GM21367 (cell line): Measurements from ENCODE around the gene LIF.

Experiments
- ATAC-seq: cut with Tn5 transposase; IDR thresholded peaks from one replicate; pipeline ENCODE4 v1.9.1; 2021; ENCODE audit not compliant: unreplicated experiment

Gene LIF

DNA sequence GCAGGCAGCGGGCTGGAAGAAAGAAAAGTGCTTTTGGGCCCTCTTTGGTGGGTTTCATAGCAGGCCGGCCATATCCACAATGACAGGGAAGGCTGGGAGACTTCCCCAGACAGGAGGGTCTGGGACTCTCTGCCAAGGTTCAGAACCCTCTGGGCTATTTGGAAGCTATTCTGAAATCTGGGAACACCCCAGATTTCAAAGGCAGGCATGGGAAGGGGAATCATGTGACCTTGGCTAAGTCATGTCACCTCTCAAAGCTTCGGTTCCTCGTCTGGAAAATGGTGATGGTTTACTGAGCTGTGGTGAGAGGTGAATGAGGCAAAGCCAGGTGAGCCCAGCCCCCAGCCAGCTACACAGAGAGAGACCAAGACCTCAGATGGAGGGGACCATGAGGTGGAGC, 38.1 kb upstream of the LIF start:
- no peak for ATAC-seq

DNA sequence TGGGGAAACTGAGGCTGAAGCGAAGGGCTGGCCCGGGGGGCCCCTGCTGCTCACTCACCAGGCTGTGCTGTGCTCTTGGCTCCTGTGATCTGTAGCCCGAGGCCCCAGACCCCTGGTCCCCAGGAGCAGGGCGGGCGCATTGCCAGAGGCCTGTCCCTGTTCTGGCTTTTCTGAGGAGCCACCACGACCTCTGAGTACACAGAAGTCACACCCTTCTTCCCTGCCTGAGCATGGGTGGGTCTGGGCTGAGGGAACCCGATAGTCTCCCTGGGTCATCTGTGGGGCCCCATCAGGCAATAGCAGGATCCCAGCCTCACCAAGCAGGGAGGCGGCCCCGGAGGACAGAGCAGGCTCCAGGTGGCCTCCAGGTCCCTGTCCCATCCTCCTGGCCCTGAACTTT, 37.6 kb upstream of the LIF start:
- no peak for ATAC-seq

DNA sequence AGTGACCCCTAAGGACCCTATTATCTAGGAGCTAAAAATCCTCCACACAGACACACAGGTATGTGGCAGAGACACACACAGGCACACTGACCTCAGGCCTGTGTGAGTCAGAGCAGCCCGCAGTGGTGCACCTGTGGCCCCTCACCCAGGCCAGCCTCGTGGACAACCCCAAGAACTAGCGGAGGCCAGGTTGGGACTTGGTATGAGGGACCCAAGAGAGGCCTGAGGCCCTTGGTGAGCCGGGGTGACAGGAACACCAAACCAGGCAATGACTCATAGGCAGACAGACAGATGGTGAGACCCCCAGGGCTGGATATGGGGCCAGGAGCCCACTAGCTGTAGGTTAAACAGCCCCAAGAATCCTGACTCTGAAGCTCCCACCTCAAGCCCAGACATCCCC, 36.8 kb upstream of the LIF start:
- ATAC-seq = no peak

DNA sequence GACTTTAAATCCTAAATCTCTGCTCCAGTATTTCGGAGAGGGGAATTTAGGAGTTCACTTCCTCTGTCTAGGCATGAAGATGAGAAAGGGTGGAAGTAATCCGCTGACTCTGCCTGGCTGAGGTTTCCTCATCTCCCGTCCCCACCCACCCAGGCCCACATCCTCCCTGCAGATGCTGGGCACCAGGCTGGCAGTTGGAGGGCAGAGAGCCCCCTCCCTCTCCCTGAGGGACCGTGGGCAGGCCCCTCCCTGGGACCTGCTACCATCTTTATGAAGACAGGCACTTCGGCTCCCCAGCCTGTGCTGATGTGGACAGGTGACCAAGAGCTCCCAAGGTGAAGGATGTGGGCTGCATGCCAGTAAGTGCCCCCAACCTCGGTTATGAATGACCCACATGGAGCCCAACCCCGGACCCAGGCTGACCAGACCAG, 36.1 kb upstream of the LIF start:
- no peak for ATAC-seq

DNA sequence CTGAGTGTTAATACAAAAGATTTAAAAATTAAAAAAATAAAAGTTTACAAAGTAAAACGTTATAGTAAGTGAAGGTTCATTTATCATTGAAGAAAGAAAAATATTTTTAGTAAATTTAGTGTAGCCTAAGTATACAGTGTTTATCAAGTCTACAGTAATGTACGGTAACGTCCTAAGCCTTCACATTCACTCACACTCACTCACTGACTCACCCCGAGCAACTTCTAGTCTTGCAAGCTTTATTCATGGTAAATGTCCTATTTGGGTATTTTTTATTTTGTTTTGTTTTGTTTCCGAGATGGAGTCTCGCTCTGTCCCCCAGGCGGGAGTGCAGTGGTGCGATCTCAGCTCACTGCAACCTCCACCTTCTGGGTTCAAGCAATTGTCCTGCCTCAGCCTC, 33.9 kb upstream of the LIF start:
- ATAC-seq = no peak

DNA sequence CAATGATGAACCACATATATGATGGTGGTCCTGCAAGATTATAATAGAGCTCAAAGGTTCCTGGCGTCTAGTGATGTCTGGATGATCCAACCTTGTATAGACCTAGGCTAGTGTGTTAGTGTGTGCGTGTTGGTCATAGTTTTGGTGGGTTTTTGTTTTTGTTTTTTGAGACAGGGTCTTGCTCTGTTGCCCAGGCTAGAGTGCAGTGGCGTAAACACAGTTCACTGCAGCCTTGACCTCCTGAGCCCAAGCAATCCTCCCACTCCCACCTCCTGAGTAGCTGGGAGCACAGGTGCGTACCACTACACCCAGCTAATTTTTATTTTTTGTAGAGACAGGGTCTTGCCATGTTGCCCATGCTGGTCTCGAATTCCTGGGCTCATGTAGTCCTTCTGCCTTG, 33.4 kb upstream of the LIF start:
- ATAC-seq = no peak

DNA sequence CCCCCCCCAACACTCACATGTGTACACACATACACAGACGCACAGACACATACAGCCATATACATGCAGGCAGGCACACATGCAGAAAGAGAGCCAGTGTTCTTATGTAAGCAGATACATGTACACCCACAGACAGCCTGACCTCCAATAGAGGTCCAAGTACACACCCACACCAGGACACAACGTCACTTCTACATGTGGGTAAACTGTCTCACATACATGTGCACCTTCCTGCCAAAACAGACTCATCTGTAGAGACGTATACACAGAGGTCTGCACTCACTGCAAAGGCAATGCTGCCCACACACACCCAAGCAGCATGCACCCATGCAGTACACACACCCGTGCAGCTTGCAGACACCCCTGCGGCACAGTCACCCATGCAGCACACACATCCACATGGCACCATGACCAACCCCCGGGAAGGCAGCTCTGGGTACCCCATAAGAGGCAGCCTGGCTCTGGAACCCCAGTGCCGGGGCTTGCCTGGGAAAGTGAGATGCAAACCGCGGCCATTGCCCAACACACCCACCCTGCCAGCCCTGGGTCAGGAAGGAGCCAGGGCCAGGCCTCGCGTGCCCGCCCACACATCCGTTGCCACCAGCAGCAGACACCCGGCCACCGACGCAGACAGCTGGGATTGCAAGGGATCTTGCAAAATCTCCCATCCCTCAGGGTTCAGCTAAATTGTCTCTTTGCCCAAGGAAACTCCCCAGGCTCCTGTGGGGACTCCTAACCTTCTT, 32.7 kb upstream of the LIF start:
- ATAC-seq = no peak

DNA sequence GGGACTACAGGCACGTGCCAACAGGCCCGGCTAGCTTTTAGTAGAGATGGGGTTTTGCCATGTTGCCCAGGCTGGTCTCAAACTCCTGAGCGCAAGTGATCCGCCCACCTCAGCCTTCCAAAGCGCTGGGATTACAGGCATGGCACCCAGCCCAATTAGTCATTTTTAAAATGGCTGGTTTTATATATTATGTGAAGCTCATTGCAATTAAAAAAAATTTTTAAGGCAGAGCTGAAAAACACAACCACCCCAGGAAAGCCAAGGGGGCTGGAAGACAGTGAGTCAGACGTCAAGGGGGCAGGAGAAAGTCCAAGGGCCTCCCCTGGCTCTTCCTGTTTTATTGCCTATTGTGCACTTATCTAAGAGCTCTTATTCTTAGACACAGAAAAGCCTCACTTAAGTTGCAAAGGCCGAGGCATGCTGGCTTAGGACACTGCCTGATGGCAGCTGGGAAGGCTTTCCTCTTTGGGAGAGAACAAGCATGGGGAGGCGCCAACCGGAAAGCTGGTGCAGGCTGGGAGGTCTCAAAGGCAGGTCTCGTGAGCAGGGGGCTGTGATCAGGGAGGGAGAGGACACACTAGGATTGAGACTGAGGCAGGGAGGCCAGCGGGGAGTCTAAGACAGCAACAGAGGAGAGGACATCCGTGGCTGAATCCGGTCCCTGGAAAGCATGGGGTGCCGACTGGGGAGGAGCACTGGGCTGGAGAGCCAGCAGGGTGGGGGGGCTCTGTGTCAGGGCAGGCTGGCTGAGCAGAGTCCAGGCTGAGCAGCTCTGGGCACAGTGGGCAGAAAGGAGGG, 31.2 kb upstream of the LIF start:
- no peak for ATAC-seq

DNA sequence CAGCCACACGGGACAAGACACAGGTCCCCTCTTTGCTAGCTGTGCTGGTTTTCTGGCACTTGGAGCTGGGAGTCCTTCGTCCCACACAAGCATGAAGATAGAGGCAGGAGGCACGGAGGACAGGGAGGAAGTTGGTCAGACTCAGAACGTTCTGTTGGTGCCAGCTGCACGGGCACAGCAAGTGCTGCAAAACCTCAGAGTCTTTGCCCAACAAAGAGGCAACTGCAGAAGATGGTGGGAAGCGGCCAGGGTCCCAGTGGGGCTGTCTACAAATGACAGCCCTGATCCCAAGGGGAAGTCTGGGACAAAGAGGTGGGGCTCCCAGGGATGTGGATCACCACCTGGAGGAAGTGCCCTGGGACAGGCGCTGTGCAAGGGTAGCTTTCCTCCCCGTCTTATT, 29.5 kb upstream of the LIF start:
- ATAC-seq = no peak

DNA sequence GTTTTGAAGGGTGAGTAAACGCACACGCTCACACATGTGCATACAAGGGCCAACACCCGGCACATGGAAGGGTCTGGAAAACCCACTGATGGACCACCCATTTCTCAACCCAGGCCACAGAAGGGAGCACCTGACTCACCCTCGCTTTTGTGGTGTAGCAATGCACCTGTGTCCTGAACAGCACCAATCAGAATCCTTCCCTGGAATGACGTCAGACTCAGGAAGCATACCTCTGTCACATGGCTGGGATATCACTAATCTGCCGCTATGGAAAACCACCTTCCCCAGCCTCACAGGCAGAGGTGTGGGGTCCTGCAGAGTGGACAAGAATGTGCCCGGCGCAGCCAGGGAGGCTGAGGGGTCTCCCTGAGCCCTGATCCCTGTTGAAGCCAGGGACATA, 29.1 kb upstream of the LIF start:
- ATAC-seq = no peak

DNA sequence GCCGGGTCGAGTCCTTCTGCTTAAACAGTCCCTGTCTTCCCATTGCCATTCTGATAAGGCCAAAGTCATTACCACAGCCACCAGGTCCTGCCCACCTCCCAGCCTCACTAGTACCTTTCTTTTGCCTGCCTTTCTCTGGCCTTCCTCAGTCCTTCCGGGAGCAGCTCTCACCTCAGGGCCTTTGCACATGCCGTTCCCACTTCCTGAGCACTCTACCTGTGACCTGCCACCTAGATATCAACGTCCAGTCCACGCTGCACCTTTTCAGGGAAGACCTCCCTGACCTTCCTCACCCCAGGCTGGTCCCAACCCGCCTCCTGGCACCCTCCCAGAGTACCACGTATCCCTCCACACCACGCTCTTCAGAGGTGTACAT, 27.9 kb upstream of the LIF start:
- ATAC-seq = no peak

DNA sequence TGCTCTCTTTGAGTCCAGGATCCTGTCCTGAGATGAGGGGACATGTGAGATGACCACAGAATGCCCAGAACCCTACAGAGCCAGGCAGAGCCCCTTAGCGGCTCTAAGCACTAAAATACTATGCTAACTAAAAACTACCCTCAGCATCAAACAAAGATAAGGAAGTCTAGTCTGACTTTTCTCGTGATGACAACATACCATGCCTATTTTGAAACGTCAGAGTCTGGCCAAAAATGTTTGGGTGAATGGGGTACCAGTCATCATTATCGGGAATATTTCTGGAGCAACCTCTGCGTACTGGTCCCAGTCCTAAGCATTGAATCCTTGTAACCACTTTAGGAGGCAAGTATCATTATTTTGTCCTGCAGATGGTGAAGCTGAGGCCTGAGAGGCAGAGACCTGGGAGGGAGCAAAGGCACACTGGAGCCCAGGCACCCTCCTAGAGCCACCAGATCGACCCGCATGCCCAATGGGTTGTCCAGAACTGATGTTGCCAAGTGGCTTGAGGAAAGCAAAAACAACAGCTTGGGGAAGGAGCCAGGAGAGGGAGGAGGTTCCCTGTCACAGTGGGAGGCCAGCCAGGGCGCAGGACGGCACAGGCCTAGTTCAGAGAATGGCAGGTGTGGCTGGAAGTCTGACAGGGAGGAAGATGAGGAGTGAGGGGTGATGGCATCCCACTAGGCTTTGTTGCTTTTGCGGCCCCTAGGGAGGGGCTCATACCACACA, 27.3 kb upstream of the LIF start:
- no peak for ATAC-seq

DNA sequence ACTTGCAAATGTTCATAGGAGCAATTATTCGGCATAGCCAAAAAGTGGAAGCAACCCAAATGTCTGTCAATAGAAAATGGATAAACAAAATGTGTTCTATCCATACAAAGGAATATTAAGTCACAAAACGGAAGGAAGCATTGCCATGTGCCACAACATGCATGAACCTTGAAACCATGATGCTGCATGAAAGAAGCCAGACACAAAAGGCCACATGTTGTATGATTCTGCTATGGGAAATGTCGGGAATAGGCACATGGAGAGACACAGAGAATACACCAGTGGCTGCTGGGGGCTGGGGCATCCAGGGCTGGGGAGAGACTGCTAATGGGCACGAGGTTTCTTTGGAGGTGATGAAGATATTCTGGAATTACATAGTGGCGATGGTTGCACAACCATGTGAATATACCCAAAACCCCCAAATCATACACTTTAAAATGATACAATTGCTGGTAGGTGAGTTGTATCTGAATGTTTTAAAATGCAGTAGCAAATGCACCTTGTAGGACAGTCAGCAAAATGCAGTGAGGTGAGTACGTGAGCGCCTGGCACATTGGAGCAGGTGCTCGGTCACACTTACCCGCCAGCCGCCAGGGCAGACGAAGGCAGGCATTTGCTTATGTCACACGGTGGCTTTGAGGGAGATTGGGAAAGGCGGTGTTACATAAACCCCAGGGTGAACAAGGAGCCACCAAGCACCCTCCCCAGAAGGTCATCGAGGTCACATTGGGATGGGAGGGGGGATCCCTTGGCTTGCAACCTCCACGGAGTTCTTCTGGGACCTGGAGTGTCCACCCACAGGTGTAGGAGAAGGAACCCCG, 26.4 kb upstream of the LIF start:
- no peak for ATAC-seq

DNA sequence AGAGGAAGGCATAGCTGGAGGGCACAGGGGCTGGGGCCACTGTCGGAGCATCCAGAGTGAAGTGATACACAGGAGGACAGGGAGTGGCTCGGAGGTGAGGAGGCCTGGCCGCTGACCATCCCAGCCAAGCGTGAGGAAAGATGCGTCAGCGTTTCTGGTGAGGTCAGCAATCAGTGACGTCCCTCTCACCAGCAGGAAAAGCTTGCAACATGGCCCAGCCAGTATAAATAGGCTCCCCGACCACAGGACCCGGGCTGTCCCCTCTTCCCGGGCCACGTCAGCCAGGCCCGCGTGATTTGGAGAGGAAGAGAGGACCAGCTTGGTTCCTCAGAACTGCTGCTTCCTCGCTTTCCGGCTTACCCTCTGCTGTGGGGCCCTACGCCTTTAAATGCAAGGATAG, 24.3 kb upstream of the LIF start:
- no peak for ATAC-seq

DNA sequence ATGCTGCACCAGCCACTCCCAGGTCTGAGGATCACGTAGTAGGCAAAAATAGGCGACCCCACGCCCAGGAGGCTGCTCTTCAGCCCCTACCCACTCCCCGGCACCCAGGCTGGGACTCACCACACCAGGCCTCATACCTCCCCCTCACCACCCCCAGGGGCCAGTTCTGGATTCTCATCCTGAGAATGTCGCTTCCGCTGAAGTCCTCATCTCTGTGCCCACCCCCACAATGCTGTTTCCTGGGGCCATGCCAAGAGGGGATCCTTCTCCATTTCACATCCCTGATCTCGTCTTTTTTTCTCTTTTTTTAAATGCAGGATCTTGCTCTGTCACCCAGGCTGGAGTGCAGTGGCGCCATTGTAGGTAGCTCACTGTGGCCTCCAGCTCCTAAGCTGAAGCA, 21.8 kb upstream of the LIF start:
- ATAC-seq = no peak

DNA sequence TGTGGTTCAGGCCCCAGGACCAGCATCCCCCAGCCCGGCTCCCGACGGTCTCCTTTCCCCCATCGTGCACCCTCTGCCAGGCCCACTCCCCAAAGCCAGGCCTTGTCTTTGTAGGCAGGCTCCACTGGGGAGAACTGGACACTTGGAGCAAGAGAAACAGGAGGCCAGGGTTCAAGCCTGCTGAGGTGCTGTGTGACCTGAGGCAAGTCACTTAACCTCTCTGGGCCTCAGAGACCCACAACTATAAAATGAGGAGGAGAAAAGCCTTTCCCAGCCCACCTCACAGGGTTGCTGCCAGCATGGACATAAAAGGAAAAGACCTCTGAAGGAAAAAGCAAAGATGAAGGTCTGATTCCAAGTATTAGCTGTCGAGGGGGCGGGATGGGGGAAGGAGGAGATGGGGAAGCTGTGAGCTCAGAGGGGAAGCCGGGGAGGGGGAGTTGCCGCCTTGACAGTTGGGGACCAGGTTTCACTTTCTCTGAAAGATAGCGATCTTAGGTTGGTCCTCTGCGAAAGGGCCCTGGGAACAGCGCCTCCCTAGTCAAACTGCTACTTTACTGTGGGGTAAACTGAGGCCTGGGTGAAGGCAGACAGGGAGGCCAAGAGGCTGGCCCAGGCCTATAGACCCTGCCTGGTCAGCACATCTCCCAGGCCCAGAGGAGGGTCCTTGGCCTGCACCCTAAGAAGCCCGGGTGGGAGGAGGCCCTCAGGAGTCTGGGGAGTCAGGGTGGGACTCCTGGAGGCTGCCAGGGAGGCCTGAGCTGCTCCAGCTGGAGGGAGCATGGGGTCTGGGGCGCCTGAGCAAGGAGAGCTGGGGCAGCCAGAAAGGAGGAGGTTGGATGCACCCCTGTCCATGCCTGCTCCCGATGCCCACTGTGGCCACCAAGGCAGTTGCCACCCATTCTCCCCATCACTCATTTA, 21.1 kb upstream of the LIF start:
- no peak for ATAC-seq

DNA sequence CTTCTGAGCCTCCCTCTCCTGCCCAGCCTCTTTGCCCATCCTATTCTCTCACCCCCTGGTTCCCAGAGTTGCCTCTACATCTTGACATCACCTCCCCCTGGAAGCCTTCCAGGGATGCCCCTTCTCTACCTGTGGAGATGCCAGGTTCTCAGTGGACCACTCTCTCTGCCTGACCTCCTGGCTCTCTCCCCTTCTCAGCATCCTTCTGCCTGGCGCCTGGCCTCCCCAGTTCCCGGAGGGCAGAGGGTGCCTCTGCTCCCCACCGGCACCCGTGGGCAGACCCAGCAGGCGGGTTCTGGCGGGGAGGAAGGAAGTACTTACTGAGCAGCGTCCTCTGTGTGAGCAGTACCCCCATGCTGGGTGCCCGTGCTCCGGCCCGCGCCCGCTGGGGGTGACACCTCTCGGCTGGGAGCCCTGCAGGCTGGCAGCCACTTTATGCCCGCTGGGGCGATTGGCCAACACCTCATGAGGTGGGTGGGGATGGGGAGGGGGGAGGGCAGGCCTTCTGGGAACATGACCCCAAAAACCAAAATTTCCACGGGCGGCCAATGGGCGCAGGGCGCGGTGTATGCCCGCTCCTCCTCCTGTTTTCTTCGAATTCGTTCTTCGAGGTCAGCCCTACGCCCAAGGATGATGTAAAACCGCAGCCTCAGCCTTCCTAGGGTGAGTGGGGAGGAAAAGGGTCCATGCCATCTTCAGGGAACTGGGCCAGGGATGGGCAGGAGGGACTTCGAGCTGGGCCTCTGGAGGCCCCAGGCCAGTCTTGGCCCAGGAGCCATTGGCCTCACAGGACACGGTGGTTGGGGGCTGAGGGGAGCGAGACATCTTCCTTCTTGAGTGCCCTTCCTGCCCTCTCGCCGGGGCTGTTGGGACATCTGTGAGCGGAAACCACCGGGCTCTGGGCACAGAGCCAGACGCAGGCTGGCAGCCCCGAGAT, 20.2 kb upstream of the LIF start, which contains the start of gene OSM:
Gene OSM, minus strand, starts transcription at position 407 of the 937 bp plus-strand sequence. Its CDS starts 52 bp downstream, at position 355.
- no peak for ATAC-seq

DNA sequence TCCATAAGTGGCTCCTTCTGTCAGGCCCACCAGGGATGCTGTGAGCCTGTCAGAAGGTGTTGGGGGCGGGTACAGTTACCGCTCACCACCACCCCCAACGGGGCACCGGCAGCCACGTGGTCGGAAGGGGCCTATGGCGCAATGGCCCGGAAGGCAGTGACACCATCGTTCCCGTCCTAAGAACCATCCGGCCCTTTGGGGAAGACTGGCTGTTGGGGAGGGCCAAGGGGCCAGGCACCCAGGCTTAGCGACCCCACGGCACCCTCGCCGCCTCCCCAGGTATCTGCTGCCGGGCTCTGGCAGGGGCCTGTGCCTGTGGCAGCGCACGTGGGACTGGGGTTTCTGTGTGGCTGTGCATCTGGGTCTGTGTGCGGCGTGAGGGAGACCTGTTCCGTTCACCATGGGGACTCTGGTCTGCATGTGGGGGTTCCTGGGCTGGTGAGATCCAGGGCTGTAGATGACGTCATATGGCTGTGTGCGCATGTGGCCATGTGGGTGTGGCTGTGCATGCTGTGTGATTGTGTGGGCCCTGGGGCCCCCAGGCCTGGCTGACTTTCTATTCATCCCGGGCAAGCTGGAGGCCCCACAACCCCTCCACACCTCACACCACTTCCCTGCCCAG, 19.4 kb upstream of the LIF start:
- peak; percentile 46 for ATAC-seq
